Effector CD8-positive, alpha-beta T cell (primary cell): Measurements from ENCODE around the gene PLOD2.

Experiments
- DNase-seq: peaks from one replicate; lab custom pipeline; 2025; lab: John Stamatoyannopoulos, UW

The PLOD2 gene

GRCh38 chr3:146100180-146100579 is 60.8 kb downstream of the PLOD2 start:
- no peak for DNase-seq

DNA sequence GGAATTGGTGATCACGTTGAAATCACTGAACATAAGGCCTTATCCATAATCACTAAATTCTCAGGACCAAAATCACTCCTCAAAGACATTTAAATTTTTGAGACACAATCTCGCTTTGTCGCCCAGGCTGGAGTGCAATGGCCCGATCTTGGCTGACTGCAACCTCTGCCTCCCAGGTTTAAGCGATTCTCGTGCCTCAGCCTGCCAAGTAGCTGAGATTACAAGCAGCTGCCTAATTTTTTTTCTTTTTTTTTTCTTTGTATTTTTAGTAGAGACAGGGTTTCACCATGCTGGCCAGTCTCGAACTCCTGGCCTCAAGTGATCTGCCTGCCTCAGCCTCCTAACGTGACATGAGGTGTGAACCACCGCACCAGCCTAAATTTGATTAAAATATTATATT is 61.7 kb downstream of the PLOD2 start:
- DNase-seq: no peak

DNA sequence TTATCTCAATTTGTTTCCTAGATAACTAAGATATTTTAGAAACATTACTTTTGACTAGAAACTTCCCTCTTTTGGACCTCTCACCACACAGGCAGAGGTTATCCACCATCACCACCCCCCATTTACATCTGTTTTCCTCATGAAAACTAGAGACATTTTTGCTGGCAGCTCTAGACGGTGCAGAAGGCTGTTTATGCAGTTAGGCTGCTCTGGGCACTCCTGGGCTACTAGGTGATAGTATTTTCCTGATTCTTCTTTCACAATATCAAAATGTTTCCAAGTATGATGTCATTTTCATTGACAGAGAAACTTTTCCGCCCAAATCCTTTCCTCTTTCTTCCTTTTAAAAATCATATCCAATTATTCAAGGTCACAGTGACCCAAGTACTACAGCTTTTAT is 67.1 kb downstream of the PLOD2 start:
- DNase-seq: no peak

GRCh38 chr3:146092230-146092629 is 68.8 kb downstream of the PLOD2 start:
- no peak for DNase-seq

- DNase-seq: no peak
These were observed 69.6 kb downstream of the PLOD2 start for GRCh38 chr3:146091397-146091796.

DNA sequence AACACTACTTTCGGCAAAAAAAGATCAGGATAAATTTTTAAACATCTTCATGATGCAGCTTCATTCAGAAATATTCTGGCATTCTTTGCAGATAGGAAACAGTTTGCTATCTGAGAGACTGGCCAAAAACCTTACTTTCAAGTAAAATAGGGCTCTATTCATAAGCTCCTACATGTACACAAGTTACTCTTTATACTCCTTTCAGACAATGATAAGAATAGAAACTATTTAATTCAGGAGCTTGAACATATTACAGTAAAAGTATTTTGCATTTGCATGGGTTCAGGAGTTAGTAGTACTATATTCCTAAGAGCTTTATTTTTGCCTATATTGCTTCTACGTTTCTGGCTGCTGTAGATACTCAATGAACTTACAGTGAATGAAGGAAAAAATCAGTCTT is 70.5 kb downstream of the PLOD2 start:
- no peak for DNase-seq

GRCh38 chr3:146088840-146089239 is 72.1 kb downstream of the PLOD2 start:
- DNase-seq: no peak

DNA sequence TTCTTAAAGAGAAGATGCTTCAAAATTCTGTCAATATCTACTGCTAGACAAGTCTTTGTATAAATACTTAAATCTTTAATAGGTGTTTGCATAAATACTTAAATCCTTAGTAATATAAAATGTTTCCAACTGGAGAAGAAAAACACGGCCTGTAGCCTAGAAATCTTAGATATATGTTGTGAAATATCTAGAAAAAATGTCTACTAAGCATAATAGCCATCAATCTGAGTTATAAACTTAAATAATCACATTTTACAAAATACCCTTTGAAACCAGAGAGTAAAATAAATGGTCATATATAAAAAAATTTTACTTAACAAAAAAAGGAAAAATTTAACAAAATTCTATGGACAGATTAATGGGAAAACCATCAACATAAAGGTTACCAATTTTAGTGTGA is 73.9 kb downstream of the PLOD2 start:
- DNase-seq: no peak

DNA sequence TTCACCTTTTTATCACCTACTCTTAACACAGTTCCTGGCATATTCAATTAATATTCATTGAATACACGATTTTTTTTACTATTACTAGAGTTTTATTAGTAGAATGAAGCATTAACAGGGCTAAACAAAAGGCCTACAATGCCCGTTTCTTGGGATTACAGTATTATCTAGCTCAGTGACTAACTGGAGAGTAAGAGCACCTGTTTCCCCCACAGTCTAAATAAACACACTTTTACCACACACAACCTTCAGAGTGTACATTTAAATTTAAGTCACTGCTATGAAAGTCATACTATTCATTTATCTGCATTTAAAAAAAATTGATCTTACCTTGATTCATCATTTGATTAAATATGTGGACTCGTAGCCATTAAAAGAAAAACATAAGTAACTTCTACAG is 74.8 kb downstream of the PLOD2 start:
- DNase-seq: no peak

GRCh38 chr3:146085678-146086077 is 75.3 kb downstream of the PLOD2 start:
- no peak for DNase-seq

DNA sequence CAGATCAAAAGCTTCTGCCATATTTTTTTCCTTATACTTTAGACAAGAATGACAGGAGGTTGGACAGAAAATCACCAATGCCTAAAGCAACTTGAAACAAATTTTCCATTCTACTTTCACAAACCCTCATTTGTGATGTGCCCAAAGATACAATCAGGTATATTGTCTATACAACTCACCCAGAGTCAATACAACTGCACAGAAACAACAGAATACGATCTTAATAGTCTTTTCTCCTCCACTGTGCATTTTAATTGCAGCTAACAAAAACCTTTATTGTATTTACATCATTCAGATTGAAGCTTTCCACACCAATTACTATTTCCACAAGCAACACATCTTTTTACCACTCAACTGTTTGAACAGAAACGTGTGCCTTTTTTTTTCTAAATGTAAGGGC is 80.4 kb downstream of the PLOD2 start:
- DNase-seq: no peak

DNA sequence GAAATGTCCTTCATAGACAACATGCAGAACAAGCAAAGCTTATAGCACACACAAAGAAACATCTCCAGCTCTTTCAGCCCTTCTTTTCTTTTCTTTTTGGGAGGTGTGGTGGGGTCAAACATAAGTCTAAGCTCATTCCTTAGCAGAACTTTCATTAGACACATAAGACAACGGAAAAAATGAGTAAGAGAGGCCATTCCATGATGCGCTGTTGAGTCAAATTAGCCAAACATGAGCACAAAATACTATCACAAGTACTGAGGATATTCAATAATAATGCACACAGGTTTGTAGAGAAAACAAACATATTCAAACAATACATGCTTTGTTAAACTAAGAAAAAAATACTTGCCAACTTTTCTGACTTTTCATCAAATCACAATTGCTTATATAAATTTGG is 83.0 kb downstream of the PLOD2 start:
- DNase-seq: no peak

DNA sequence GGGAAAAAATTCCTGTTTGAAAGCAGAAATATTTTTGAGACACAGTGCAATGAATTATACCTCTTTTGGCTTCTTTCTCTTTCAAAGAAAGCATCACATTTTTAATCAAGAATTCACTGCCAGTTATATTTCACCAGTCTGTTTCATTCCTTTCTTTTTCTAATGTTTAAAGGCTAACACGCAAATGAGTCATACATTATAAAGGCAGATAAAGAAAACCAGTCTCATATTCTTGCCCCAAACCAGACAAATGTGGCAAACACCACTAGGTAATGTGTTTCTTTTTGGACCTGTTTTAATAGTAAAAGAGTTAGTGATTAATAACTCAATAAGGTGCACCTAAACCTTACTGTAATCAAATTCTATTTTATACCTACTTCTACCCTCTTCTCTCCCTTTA is 83.8 kb downstream of the PLOD2 start:
- no peak for DNase-seq

DNA sequence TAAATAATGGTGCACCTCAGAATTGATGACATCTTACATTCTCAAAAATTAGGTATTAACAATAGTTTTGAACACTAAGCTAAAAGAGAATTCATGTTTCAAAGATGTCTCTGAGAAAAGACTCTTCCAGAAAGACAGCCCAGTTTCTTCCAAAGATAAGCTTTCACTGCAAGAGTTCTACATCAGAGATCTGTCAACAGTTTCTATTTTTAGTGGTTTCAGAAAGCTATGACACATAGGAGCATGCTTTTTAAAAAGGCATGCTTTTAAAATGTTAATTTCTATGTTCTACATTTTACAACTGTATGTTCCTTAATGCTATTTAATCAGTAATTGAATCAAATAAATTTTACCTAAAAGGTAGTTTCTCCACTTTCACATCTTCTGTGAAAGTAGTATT is 88.2 kb downstream of the PLOD2 start:
- DNase-seq: no peak

- DNase-seq: no peak
These were observed 88.9 kb downstream of the PLOD2 start for GRCh38 chr3:146072061-146072460.

DNA sequence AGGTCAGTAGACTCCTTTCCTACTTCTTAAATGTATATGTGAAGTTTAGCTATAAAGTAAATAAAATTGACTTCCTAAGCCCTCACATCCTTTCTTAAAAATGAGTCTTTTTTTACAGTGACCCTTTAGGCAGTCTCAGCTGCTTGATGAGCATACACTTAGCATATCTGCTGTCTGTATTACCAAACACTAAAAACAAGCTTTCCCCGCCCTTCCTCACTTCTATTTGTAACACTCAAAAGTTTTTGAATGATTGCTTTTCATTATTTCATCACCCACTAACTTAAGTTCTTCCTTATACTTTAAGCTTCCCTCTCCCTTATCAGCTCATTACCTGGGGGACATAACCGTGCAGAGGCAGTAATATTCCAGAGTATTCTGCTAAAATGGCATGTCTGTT is 89.4 kb downstream of the PLOD2 start:
- DNase-seq: no peak

GRCh38 chr3:146067048-146067447 is 93.9 kb downstream of the PLOD2 start:
- DNase-seq: no peak

DNA sequence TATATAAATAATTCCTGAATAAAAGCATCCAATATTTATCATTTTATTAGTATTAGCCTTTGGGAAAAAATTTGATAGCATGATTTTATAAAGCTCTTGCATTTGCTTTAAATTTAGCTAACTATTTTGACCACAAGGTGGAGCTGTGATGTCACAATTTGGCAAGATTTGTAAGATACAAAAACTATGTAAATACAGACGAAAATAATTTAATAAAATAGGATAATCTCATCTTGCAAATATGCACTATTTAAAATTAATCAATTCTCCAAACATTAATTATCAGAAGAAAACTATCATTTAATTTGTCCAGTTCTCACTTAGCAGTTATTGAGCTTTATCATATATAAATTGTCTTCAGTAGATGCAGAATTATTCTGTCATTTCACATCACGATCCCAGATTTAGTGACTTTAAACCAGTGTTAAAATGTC is 95.4 kb downstream of the PLOD2 start:
- DNase-seq: no peak

GRCh38 chr3:146058241-146058640 is 102.7 kb downstream of the PLOD2 start:
- DNase-seq: no peak

DNA sequence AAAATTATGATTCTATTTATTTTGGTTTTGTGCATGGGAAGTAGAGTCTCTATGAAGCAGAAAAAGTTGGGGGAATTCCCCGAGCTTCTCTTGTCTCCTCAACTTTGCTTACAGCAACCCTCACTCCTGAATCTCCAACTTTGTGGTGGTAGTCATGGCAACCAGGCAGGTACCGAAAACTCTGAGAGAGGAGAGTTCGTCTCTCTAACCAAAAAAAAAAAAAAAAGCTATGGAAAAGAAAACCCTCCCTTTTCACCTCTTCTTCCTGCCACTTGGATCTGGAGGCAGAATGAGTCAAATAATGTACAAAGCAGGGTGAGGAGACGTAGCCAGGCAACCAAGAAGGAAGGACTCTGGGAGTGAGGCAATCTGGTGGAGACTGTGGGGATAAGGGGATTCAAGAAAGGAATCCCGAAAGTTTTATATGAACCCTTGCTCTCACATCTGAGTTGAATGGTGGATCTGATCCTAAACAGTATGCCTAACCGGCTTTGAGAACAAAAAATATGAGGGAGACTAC is 108.1 kb downstream of the PLOD2 start:
- no peak for DNase-seq

DNA sequence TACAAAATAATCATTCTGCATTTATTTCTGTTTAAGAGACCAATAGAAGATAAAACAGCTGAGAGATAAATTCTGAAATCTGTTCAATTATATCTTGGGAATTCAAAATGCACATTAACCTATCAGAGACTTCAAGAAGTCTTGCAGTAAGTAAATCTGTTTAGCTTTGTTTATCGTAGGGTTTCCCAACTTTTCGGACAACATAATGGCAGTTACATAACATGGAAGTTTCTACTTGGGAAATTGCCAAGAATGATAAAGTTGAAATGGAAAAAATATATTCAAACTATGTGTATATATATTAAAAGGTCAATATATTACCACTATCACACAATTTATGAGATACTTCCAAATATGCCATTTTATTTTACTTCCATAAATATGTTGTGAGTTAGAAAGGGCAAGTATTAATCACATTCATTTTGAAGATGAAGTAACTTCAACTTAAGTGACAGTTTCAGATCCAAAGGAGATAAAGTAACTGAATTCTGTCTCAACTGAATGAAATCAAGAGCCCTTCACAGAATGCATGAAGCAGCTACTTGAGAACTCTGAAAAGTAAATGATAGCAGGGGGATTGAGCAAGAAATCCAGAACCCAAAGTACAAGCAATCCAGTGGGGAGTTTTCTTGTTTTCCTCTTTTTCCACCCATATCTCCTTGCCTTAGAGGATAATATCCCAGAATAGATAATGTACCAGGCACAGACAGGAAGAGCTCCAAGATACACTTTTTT is 108.8 kb downstream of the PLOD2 start:
- DNase-seq: no peak

DNA sequence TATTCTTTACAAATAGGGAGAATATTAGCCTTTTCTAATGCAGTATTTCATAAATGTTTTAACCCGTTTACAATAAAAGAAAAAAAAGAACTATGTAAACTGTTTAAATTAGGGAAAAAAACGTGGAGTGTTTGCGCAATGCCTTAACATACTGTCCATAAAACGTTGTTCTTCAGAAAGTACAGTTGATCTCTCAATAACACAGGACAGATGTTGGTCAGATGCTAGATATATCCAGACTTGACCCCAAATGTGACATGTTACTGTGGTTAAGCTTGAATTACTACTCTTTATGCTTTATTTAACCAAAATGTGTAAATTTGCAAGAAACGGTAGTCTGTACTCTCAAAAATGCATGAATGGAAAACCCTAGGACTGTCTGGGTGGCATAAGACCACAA is 110.3 kb downstream of the PLOD2 start:
- DNase-seq: no peak

- DNase-seq: no peak
These were observed 113.5 kb downstream of the PLOD2 start for GRCh38 chr3:146047485-146047884.

DNA sequence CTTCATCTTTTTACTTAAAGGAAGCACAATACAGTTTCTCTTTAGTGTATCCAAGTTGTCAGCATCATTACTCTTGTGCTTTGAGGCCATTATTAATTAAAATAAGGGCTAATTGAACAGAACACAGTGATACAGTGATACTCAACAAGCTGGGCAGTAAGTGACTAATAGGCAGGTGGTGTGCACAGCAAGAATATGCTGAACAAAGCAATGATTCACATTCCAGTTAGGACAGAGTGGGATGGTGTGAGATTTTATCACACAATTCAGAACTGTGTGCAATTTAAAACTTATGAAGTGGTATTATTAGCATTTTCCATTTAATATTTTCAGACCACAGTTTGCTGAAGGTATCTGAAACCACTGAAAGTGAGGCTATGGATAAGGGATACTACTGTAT is 116.9 kb downstream of the PLOD2 start:
- DNase-seq: no peak
